Hematopoietic multipotent progenitor cell treated with erythropoietin and hydrocortisone succinate and interleukin-3 and kit ligand, for 6 days (in vitro differentiated cells): Measurements from ENCODE around the gene EOLA1.
"Not testable (repeated sequence)": the region's sequence is repeated elsewhere in the genome, so short reads cannot be mapped to it uniquely, and the experiment has no call there.

Source experiments
- DNase-seq: peaks from one replicate; pipeline ENCODE4 v3.0.0-alpha.2; 2015

EOLA1 gene

GRCh38 chrX:149515954-149516602, 24.7 kb upstream of the EOLA1 start:
- DNase-seq = no peak

DNA sequence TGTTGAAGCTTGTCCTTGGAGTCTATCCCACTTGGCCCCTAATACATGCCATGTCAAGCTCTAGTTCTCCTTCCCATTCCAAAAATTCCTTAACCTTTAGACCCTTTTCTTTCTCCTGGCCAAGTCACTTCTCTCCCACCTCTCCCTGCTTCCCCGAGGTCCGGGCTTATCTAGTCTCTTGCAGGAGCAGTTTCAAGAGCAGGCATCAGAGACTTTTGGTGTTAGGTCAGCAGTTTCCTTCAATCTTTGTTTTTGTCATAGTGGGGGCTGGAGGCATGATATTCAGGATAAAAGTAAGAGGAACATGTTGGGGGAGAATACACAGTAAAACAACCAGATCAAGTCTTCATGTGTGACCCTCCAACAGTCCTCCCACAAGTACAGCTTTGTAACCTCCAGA, 24.2 kb upstream of the EOLA1 start:
- DNase-seq = no peak

GRCh38 chrX:149517308-149517707, 23.5 kb upstream of the EOLA1 start:
- no peak for DNase-seq

- DNase-seq = no peak
Observed at GRCh38 chrX:149518236-149518635, 22.6 kb upstream of the EOLA1 start.

DNA sequence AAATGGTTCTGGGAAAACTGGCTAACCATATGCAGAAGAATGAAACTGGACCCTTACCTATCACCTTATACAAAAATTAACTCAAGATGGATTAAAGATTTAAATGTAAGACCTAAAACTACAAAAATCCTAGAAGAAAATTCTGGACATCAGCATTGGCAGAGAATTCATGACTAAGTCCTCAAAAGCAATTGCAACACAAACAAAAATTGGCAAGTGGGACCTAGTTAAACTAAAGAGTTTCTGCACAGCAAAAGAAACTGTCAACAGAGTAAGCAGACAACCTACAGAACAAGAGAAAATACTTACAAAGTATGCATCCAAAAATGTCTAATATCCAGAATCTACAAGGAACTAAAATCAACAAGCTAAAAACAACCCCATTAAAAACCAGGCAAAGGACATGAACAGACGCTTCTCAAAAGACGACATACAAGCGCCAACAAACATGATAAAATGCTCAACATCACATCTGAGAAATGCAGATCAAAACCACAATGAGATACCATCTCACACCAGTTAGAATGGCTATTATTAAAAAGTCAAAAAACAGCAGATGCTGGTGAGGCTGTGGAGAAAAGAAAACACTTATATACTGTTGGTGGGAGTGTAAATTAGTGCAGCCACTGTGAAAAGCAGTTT, 20.1 kb upstream of the EOLA1 start:
- DNase-seq = not testable (repeated sequence)

GRCh38 chrX:149521438-149521837, 19.4 kb upstream of the EOLA1 start:
- no peak for DNase-seq

DNA sequence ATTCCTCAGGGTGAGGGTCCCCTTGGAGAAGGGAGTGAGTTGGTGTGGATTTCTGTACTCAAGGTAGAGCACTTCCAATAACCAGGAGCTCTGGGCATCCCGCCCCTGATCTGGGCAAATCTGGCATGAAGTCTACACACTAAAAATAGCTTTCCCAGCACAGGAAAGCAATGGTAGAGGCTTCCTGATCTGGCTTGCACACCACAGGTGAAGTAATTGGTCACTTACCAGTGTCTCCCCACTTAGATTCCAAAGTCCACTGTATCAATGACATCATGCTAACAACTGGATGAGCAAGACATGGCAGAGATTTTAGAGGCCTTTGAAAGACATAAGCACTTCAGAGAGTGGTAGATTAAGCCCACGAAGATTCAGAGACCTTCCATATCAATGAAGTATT, 17.9 kb upstream of the EOLA1 start:
- DNase-seq = no peak

DNA sequence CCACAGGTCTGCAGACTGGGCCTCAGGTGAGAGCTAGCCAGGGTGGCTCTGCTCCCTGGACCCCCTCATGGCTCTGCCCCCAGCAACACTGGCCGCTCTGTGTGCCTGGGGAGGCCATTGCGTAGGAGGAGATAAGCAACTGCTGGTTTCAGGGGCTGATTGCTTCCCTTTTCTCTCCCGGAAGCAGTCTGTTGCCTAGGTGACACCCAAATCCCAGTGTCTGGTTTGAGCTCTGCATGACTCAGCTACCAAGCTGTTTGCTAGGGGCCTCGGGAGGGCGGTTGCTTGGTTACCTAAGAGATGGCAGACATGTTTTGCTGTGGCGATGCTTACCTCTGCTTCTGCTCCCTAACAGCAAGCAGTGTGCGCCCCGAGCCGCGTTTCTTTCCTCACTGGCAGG, 15.4 kb upstream of the EOLA1 start:
- DNase-seq = peak; percentile 73

DNA sequence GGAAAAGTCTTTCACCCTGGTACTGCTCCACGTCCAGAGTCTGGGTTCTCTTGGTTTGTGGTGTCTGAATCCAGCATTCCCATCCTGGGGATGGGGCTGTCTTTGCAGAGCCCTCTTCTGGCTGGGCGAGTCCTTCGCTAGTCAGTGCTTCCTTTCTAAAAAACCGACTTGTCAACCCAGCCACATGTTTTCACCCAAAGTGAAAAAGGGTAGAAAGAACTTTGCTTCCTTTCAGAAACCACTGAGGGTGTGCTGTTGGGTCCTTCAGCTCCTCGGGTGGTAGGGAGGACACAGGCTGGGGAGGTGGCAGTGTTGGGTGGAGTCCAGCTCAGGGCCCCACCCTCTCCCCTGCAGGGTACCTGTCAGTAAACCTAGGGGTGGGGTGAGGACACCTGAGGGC, 14.9 kb upstream of the EOLA1 start:
- DNase-seq = not testable (repeated sequence)

DNA sequence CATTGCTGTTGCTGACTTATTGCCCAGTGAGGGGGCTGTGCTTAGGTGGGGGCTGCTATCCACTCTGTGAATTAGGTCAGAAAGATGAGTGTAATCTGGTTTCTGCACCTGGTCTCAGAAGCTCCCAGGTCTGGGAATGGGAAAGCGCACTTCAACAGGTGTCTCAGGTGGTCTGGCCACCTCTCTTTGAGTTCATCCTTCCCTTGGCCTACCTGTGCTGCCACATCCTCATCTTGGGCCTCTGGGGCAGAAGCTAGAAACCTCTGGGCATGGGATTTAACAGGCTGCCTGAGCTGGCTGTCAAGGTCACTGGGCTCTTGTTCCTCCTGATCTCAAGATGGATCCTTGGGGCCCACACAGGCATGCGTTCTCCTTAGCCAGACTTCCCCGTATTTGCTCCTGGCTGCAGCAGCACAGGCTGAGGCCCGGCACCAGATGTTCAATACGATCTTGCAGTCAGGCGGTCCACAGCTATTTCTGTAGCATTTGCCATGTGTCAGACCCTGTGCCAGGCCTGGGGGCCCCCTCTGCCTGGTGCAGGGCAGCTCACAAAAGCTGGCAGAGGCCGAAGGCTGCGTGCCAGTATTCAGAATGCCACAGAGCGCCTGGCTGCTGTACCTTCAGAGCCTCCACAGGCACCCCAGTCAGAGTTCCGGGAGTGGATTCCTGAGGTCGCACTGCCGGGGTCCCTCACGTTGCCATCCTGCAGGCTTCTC, 14.3 kb upstream of the EOLA1 start:
- not testable (repeated sequence) for DNase-seq

GRCh38 chrX:149527705-149528104, 13.1 kb upstream of the EOLA1 start:
- DNase-seq = peak; percentile 65

DNA sequence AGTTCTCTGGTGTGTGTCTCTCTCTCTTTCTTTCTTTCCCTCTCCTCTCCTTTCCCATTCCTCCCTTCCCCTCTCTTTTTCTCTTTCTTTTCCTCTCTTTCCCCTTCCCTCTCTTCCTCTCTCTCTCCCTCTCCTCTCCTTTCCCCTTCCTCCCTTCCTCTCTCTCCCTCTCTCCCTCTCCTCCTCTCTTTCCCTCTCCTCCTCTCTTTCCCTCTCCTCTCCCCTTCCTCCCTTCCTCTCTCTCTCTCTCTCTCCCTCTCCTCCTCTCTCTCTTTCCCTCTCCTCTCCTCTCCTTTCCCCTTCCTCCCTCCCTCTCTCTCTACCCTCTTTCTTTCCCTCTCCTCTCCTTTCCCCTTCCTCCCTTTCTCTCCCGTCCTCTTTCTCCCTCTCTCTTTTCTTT, 12.4 kb upstream of the EOLA1 start:
- no peak for DNase-seq

- DNase-seq = peak; percentile 46
Observed at GRCh38 chrX:149531599-149531998, 9.2 kb upstream of the EOLA1 start.

DNA sequence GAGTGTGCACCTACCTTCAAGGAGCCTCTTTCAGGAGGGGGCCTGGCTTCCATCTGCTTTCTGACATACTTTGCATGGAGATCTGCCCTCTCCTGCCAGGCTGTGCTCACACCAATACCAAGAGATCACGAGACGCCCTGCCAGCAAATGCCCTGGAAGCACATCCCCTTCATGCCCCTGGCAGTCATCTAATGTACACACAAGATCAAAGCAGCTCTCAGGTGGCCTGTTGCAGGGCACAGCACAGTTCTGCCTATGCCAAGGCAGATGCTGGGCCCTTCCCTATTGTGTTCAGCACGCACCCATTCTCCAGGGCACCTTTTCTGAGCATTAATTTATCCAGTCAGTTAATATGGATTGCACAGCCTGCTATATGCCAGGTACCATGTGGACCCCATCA, 7.9 kb upstream of the EOLA1 start:
- not testable (repeated sequence) for DNase-seq

DNA sequence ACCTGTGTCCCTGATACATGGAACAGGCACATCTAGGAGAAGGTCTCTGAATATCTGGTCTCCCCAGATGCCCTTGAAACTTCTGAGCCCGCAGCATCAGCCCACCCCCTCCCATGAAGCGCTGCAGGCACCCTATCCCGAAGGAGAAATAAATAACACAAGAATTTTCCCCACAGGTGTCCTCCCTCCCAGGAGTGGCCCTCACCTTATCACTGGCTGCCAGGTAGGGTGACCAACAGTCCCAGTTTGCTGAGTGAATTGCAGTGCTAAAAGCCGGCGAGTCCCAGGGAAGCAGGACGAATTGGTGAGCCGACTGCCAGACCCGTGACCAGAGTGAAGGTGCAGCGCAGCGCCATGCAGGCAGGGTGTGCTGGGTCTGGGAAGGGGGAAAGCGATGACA, 6.8 kb upstream of the EOLA1 start:
- DNase-seq = not testable (repeated sequence)

DNA sequence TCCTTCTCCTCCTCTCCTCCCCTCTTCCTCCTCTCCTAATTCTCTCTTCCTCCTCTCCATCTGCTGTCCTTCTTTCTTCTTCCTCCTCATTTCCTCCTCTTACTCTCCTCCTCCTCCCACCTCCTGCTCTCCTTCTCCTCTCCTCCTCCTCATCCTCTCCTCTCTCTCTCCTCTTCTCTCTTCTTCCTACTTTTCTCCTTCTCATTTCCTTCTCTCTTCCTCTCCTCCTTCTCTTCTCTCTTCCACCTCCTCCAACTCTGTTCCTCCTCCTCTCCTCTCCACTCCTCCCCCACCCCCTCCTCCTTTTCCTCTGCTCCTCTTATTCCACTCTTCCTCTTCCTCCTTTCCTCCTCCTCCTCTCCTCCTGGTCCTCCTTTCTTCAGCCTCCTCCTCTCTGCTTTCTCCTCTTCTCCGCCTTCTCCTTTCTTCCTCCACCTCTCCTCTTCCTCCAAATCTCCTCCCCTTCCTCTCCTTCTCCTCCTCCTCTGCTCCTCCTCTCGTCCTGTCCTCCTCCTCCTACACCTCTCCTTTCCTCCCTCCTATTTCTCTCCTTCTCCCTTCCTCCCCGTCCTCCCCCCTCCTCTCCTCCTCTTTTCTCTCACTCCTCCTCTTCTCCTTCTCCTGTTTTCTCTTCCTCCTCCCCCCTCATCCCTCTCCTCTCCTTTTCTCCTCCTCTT, 5.7 kb upstream of the EOLA1 start:
- not testable (repeated sequence) for DNase-seq

- DNase-seq = not testable (repeated sequence)
Observed at GRCh38 chrX:149537474-149537873, 3.3 kb upstream of the EOLA1 start.

DNA sequence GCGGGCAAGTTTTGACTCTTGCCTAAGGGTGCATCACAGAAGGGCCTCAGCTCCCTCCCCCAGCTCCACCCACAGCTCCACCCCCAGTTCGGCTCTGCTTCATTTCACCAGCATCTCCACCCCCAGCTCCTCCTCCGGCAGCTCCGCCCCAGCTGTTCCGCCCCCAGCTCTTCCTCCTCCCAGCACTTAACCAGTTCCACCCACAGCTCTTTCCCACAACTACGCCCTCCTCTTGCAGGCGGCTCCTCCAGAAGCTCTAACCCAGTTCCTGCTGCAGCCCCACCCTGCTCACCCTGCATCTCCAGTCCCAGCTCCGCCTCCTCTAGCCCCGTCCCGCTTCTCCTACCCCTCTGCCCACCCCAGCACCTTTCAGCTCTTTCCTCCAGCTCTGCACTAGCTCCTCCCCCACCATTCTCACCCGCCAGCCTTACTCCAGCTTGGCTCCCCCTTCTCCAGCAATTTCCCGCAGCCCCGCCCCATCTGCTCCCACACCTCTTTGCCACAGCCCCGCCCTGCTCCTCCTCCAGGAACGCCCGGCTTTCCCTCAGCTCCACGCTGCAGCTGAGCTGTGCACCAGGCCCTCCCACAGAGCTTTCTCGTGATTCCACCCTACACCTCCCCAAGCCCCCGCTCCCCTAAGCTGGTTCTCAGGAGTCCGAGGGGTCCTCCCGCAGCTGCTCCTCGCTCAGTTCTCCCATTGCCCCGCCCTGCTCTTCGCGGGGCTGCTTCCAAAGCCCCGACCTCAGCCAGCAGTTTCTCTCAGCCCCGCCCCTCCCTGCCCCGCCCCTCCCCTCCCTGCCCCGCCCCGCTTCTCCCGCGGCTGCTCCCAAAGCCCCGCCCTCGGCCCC, 1.3 kb upstream of the EOLA1 start:
- DNase-seq = peak; percentile 92

DNA sequence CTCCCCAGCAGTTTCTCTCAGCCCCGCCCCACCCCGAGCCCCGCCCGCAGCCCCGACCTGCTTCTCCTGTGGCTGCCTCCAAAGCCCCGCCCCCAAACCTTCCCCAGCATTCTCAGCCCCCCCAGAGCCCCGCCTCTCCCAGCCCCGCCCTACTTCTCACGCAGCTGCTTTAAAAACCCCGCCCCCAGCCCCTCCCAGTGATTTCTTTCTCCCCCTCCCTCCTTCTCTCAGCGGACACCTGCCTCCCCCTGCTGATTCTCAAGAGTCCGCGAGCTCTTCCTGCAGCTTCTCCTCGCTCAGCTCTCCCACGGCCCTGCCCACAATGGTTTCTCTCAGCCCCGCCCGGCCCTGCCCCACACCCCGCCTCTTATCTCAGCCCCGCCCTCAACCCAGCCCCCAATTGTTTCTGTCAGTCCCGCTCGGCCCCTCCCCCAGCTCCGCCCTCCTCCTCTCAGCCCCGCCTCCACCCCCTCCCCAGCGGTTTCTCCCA, 636 bp upstream of the EOLA1 start:
- DNase-seq = peak; percentile 94

- peak; percentile 50 for DNase-seq
Observed at GRCh38 chrX:149541521-149542047, 772 bp downstream of the EOLA1 start.

DNA sequence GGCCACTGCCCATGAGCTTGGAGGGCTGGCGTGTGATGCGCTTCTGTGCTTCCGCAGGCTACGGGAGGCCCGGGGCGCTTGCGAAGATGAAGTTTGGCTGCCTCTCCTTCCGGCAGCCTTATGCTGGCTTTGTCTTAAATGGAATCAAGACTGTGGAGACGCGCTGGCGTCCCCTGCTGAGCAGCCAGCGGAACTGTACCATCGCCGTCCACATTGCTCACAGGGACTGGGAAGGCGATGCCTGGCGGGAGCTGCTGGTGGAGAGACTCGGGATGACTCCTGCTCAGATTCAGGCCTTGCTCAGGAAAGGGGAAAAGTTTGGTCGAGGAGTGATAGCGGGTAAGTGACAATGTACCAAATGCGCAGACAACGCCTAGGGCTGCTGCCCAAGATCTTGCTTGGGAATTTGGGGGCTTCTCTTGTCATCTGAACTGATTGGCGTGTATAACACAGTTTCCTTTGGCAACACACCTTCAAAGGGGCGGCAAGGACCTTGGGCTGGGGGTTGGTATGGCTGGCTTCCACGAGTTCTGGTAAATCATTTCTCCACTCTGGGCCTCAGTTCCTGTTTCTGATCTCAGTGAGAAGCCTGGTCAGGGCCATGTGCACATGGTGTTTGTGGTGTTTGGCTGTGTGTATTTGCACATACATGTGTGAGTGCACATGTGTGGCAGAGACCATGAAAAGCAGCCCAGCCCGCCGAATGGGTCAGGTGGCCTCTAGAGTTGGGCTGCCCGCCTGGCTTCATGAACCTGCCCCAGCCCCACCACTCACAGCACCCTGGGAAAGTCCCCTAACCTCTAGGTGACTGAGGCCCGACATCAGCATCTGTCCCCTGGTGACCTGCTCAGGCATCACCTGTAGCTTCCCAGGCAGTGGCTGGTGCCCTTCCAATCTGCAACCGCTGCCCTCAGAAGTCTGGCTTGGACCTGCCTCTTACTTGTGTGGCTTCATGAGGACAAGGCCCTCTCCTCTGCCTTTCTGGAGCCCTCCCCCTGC, 5.0 kb downstream of the EOLA1 start:
- not testable (repeated sequence) for DNase-seq
